ENCODE data around the gene FRY.

DNA sequence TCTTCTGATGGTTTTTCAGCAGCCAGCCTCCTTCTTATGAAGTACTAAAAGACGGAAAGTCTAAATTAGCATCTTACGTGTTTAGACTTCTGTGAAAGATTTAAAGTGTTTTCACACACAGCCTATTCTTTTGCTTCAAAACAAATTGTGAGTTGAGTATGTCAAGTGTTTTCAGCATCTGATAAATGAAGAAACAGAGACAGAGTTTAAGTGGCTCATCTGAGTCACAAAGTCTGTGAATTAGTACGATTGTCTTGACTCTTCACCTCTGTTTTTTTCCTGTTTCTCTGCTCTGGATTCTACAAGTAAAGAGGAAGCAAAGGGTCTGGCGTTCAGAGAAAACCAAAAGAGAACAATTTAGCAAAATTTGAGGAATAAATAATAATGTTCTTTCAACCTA lies 116.4 kb downstream of the FRY start:
- no peak for TF ChIP-seq CREM (IDR thresholded peaks at IDR 0.05; ENCODE audit: low read depth)
- no peak for TF ChIP-seq EP300 (IDR thresholded peaks at IDR 0.05; ENCODE audit: borderline replicate concordance in 1 of 2, control insufficient read depth in 1 of 2, low read depth in 2 of 2, low read length in 2 of 2)
- no peak for TF ChIP-seq RCOR1 (conservative IDR thresholded peaks at IDR 0.05; ENCODE audit: low read depth, low read length)
- TF ChIP-seq JUND (IDR thresholded peaks at IDR 0.05; ENCODE audit: low read depth, low read length): no peak
